HG03571 (cell line): ENCODE data around the gene TMEM145.
"Not testable (repeated sequence)": the region's sequence is repeated elsewhere in the genome, so short reads cannot be mapped to it uniquely, and the experiment has no call there.

Experiments used
- ATAC-seq: cut with Tn5 transposase; IDR thresholded peaks from one replicate; pipeline ENCODE4 v1.9.1; 2021; ENCODE audit not compliant: unreplicated experiment

The TMEM145 gene

DNA sequence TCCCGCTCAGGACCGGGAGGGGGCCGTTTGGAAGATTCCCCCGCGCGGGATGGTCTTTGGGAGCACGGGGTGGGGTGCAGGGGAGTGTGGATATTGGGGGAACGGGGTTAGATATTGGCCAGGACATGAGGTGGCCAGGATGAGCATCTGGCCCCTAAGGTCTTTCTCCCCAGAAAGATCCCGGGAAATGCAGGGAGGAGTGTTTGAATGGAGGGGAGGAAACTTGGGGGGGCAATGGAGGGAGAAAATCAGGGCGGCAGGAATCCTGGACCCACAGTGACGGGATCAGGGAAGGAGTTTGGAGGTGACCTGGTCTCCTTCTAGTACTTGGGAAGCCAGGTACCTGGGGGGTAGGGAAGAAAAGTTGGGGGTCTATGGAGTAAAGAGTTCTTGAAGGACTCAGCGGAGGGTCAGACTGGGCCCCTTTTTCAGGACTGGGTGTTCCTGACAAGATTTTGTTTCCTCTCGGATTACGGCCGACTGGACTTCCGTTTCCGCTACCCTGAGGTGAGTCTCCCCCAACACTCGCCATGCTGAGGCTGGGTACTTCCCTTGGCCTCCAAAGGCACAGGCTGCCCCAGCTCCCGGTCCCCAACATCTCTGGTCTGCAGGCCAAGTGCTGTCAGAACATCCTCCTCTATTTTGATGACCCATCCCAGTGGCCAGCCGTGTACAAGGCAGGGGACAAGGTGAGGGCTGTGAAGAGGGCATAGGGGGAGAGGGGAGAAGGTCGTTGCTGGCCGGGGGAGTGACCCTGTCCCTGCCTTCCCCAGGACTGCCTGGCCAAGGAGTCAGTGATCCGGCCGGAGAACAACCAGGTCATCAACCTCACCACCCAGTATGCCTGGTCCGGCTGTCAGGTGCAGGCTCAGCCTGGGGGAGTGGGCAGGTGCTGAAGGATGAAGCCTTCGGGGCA lies 989 bp downstream of the TMEM145 start:
- ATAC-seq, result no peak

DNA sequence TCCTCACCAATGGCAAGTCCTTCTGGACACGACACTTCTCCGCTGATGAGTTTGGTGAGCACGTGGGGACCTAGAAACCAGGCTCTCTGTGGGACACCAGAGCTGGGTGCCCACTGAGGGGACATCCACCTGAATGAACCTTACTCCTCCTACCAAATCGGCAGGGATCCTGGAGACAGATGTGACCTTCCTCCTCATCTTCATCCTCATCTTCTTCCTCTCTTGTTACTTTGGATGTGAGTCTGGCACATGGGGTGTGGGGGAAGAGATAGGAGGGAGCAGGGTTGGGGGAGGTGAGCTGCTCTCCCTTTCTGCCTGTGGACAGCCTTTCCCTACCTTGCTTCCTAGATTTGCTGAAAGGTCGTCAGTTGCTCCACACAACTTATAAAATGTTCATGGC lies 1.9 kb downstream of the TMEM145 start:
- ATAC-seq, result no peak

DNA sequence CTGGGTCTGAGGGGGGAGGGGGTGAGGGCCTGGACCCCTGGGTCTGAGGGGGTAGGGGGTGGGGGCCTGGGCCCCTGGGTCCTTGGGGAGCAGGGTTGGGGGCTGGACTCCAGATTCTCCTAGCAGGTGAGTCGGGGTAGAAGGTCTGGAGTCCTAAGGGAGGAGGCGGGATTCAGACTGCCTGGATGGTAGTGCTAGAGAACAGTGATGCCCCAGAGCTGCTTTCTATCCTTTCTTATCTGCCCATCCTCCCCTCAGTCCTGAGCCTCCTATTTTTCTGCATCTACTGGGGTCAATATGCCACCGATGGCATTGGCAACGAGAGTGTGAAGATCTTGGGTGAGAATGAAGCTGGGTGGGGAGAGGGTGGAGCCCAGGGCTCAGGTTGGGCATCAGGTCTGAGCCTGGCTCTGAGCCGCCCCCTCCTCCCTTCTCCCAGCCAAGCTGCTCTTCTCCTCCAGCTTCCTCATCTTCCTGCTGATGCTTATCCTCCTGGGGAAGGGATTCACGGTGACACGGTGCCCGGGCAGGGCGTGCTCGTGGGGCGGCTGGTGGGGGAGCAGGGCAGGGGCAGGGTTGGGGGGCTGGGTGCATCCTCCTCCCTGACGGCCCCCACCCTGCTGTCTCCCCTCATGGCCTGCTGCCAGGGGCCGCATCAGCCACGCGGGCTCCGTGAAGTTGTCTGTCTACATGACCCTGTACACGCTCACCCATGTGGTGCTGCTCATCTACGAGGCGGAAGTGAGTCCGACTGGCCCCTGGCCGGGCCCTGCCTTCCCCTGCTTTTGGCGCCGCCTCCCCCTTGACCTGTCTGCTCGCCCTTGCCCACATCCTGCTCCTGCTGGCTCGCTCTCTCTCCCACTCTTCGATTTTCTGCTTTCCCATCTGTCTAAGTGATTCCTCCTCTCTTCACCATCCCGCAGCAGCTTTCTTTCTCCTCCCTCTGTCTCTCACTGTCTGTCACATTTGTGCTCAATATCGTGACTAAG lies 3.4 kb downstream of the TMEM145 start:
- peak; percentile 72 for ATAC-seq

DNA sequence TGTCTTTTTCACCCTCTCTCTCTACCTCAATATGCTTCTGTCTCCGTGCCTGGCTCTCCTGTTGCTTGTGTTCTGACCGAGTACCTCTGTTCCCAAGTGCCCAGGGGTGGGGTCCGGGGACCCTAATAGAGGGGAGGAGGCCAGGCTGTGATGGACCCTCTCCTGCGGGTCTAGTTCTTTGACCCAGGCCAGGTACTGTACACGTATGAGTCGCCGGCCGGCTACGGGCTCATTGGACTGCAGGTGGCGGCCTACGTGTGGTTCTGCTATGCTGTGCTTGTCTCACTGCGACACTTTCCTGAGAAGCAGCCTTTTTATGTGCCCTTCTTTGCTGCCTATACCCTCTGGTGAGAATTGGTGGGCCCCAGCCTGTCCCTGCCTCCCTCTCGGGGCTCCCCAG lies 4.4 kb downstream of the TMEM145 start:
- ATAC-seq, result no peak

DNA sequence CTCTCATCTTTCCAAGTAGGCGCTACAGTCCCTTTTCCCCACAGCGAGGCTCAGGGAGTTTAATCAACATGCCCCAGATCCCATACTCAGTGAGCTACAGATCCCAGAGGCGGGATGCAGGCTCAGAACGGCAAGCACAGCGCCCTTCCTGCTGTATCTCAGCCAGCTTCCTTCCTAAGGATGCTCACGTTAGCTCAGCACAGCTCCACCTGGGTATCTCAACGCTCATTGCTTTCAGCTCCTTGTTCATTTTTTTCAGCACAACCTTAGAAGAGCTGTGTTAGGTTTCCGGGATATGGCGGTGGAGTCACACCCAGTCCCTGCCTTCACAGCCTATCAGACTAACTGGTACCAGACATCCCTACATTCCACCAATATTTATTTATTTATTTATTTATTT lies 9.2 kb downstream of the TMEM145 start:
- no peak for ATAC-seq

DNA sequence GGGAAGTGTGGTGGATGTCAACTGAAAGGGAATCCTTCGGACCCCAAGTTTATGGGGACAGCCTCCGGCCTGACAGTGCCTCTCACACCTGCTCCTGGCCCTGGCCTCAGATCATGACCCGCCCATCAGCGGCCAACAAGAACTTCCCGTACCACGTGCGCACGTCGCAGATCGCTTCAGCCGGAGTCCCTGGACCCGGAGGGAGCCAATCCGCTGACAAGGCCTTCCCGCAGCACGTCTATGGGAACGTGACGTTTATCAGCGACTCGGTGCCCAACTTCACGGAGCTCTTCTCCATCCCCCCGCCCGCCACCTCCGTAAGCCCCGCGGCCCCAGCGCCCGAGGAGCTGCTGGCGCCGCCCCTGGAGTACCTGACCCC lies 10.4 kb downstream of the TMEM145 start:
- no peak for ATAC-seq

DNA sequence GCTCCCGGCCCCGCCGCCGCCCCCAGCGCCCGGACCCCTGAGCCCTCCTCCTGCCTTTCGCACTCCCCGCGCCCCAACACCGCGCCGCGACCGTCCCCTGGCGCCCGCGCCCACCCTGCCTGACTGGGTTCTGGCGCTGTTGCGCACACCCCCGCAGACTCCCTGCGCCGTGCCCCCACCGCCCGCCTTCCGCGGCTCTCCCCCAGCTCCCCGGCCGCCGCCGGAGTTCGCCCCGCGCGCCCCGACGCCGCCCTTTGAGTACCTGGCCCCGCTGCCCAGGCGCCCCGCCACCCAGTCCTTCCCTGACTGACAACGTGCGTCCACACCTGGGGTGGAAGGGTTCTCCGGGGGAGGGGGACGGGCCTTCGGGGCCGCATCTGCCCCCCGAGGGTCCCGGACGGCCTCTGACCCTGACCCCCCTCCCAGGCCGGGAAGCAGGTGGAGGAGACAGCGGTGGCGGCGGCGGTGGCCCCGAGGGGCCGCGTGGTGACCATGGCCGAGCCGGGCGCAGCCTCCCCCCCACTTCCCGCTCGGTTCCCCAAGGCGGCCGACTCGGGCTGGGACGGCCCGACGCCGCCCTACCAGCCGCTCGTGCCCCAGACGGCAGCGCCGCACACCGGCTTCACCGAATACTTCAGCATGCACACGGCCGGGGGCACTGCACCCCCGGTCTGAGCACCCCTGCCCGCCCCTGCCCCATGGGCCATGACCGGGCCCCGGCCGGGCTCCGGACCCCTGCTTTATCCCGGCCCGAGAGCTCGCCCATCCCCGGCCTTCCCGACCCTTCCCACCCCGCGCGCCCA lies 10.9 kb downstream of the TMEM145 start:
- ATAC-seq, result no peak

DNA sequence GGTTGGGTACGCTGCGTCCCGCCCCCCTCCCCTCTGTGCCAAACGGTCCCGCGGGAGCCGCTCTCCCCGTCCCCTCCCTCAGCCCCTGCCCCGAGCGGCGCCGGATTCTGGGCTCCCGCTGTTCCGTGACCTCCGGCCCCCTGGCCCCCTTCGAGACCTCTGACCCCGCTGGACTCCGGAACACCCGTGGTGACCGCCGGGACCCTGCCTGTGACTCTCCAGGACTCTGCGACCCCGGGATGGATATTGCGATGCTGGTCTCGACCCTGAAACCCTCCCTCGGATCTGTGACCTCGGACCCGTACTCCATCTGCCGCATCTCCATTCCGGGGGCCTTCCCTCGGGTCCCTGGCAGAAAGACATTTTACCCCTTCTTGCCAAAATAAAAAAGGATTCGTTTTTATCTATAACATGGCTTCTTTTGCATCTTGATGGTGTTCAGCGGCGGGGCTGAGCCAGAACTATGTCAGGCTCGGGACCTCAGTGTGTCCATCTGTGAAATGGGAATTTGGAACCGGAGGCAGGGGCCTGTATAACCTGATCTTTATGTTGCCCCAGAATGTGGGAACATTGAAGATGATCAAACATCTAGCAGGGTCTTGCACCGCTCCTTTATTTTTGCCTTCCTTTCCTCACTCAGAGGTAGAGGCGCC lies 11.7 kb downstream of the TMEM145 start:
- ATAC-seq, result no peak

DNA sequence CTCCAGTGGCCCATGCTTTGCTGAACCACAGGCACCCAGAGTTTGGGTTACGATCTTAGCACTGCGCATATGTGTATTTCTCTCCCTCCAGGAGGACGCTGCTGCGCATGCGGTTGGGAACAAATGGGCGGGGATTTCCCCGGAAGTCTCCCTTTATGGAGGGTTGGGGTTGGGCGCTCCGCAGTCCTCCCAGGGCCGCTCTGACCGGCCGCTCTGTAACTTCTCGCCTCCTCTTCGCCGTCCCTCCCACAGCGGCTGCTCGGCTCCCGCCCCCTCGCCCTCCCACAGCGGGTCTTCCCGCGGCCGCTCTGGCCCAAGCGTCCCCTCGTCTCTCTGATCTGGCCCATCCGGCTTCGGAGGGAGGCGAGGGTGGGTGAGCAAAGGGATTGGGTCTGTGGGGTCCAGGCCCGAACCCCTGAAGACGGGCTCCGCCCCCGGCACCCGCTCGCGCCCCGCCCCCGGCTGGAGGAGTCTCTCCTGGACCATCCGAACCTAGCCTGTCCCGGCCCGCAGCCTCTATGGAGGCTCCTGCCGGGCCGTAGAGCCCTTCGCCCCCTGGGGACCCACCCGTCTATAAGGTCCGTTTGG lies 12.3 kb downstream of the TMEM145 start, which contains the start of gene MEGF8:
MEGF8 (plus strand) TSS at position 328 of the 588 bp plus-strand sequence. CDS start 609 bp downstream, outside the sequence.
- ATAC-seq, result peak; percentile 87

DNA sequence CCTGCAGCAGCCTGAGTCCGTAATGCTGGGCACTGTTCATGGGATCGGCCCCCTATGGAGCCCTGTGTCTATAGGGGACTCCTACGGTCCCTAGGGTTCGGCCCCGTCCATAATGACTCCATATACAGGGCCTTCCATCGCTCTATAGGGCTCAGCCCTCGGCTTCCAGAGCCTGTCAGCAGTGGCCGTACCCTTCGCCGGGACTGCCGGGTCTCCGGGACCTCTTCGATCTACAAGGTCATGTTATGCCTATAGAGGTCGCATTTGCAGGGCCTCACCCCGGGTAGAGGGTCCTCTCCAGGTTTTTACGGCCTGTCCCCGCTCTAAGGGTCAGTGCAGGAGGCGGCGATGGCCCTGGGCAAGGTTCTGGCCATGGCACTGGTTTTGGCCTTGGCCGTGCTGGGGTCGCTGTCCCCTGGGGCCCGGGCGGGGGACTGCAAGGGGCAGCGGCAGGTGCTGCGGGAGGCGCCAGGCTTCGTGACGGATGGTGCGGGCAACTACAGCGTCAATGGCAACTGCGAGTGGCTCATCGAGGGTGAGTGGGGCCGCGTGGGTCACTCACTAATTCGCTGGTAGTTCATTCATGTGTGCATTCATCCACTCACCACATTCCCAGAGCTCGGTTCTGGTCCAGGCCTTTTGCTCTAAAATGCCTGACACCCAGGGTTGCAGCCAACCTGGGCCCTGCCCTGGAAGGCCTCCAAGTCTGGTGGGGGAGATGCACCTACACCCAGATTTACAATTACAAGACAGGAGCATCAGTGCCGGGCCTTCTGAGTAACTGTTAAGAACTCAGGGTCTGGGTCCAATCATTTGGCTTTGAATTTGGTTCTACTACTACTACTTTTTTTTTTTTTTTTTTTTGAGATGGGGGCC lies 13.0 kb downstream of the TMEM145 start:
- ATAC-seq, result peak; percentile 10

DNA sequence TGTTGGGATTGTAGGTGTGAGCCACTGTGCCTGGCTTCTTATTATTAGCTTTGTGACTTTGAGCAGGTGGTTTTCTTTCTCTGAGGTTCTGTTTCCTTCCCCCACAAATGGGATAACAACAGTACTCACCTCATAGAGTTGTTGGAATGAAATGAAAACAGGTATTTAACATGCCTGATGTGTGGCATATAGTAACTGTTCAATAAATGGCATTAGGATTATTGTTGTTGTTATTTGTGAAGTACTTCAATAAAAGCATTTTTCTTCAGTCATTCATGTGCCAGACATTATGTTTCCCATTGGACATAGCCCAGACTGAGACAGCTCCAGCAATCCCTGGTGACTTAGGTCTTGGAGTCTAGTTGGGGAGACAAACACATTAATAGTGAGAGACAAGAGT lies 13.9 kb downstream of the TMEM145 start:
- no peak for ATAC-seq

DNA sequence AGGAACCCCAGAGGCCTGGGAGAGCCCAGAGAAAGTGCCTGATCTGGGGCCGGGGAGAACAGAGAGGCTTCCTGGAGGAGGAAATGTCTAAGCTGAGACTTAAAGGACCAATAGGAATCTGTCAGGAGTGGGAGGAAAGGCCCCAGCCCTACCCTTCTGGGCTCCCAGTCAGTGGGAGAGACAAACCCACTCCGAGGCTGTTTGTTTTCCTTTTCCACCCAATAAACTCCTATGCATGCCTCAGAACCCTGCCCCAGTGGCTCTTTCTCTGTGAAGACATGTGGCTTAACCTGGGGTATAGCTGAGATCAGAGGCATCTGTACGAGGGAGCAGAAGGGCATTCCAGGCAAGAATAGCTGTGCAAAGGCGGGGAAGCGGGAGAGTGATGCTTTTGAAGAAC lies 14.3 kb downstream of the TMEM145 start:
- ATAC-seq, result no peak

DNA sequence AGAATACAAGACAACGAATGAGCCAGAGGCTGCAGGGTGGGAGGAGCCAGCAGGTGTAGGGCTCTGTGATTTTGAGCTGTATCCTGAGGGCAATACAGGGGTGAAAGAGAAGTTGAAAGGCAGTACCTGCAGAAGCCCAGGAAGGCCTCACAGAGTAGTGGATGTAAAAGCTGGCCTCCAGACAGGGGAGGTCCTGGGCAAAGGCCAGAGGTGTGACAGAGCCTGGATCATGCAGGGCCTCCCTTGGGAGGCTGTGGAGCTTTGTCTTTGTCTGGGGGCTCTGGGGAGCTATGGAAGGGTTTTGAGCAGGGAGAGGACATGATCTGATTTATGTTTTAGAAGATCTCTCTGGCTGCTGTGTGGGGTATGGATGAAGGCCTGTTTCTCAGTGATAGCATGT lies 15.0 kb downstream of the TMEM145 start:
- no peak for ATAC-seq

DNA sequence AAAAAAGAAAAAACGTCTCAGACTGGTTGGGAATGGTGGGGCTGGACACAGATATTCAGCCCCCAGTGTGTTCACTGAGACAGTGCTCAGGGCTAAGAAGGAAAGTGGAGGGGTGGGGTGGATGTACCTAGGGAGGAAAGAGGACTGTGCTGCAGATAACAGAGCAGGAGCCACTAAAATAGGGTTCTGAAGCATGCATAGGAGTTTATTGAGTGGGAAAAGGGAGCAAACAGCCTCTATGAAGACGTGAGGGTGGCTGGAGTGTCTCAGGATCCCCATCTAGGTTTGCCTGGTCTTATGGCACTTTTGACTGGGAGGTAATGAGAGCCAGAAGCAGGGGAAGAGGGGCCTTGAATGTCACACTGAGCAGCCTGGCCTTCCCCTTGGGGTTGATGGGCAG lies 15.7 kb downstream of the TMEM145 start:
- no peak for ATAC-seq

DNA sequence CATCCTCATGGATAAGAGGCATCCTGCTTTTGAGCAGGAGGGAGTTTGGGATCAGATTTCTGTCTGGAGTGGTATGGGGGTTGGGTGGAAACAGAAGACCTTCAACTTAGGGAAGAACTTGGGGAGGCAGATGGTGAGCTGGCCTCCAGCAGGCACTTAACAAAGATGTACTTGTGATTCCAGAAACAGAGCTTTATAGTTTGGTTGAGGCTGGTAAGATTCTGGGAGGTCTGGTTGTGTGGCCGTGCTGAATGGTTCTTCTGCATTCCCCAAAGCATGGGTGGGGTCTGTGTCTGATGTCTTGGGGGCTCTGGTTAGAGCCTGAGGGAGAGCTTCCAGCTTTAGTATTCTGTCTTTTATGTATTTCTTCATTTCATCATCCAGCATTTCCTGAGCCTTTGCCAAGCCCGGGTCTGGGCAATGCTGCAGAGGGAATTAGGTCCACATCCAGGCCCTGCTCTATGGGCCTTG lies 17.2 kb downstream of the TMEM145 start:
- no peak for ATAC-seq

DNA sequence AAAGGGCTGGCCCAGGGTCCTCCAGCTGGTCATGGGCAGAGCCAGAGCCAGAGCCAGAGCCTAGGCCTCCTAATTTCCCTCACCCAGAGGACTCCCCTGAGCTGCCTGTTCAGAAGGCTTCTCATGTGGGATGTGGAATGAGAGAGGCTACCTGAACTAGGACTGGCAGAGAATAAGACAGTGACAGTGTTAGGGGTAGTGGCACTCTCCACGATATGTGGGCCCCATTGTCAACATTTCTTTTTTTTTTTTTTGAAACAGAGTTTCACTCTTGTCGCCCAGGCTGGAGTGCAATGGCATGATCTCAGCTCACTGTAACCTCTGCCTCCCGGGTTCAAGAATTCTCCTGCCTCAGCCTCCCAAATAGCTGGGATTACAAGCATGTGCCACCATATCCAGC lies 18.2 kb downstream of the TMEM145 start:
- ATAC-seq, result not testable (repeated sequence)

DNA sequence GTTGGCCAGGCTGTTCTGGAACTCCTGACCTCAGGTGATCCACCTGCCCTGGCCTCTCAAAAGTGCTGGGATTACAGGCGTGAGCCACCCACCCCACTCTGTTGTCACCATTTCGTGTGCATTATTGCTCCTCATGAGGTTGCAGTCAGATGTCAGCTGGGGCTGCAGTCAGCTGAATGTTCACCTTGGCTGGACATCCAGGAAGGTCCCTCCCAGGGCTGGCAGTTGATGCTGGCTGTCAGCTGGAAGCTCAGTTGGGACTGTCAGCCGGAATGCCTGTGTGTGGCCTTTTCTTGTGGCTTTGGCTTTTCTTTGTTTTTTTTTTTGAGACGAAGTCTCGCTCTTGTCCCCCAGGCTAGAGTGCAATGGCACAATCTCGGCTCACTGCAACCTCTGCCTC lies 18.9 kb downstream of the TMEM145 start:
- no peak for ATAC-seq

DNA sequence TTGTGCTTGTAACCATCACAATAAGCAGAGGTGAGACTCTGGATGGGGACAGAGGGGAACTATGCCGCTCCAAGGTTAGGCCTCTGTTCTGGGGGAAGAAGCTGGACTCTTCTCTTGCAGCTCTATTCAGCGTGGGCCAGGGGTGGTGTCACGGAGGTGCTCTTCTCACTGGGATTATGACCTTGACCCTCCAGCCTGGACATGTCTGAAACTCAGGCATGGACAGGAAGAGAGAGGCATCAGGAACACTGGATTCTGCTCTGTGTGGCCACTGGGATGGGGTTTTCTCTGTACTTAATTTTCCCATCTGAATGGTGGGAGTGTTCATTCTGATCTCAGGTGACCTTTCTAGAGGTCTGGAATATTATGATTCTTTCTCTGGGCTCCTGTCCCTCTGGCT lies 19.9 kb downstream of the TMEM145 start:
- no peak for ATAC-seq
